Thyroid gland (tissue), 4 donors: ENCODE data around the gene POLR2C.

Experiments used
- POLR2A ChIP-seq, 2 donors: fragments of 450-650 bp; IDR thresholded peaks; one replicate each; pipeline ENCODE4 v1.6.1; 2017; ENCODE audit warnings: antibody characterized with exemption in 2 of 2, mild to moderate bottlenecking in 2 of 2, moderate library complexity in 1 of 2
- TF ChIP-seq, protein P1 (sequence below), 6 experiments: fragments of 200-600 bp in 3 of 6; fragments of 450-650 bp in 3 of 6; sonication (generic) in 3 of 6; IDR thresholded peaks; one replicate each; pipeline ENCODE4 v1.5.1; 2016 to 2019; ENCODE audit warnings: antibody characterized with exemption in 6 of 6, mild to moderate bottlenecking in 2 of 6, inconsistent platforms in 1 of 6, moderate library complexity in 1 of 6

DNA sequence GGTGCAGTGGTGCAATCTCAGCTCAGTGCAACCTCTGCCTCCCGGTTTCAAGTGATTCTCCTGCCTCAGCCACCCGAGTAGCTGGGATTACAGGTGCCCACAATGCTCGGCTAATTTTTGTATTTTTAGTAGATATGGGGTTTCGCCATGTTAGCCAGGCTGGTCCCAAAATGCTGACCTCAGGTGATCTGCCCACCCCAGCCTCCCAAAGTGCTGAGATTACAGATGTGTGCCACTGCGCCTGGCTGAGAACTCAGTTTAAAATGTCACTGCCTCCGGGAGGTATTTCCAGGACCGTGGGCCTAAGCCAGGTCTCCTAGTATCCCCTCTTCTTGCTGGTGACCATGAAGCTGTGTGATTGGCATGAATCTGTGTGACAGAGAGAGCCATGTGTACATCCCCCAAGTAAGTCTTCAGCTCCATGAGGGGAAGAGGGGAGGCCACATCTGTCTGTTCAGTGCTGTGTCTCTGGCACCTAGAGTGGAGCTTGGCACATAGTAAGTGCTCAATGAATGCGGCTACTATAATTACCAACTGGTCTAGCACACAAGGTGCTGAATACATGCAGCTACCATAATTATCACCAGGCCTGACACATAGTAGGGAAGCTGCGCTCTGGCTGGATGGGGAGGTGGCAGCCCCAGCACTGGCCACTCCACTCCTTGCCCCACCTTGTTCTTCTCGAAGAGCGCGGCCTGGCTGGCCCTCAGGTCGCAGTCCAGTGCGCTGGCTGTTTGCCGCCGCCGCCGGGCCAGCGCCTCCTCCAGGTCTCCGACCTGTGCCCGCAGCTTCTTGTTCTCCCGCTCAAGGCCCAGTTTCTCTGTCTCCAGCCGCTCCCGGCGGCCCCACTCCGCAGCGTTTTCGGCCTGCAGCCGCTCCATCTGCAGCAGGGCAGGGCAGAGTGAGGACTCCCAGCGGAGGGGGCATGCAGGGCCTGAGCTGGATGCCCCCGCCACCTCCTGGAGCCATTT, 55.2 kb downstream of the POLR2C start:
- TF ChIP-seq, protein P1, sequence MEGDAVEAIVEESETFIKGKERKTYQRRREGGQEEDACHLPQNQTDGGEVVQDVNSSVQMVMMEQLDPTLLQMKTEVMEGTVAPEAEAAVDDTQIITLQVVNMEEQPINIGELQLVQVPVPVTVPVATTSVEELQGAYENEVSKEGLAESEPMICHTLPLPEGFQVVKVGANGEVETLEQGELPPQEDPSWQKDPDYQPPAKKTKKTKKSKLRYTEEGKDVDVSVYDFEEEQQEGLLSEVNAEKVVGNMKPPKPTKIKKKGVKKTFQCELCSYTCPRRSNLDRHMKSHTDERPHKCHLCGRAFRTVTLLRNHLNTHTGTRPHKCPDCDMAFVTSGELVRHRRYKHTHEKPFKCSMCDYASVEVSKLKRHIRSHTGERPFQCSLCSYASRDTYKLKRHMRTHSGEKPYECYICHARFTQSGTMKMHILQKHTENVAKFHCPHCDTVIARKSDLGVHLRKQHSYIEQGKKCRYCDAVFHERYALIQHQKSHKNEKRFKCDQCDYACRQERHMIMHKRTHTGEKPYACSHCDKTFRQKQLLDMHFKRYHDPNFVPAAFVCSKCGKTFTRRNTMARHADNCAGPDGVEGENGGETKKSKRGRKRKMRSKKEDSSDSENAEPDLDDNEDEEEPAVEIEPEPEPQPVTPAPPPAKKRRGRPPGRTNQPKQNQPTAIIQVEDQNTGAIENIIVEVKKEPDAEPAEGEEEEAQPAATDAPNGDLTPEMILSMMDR (IDR thresholded peaks at IDR 0.05): no peak
- TF ChIP-seq POLR2A (IDR thresholded peaks at IDR 0.05): no peak
